GM12875 (cell line): ENCODE measurements around the gene CDHR3.

ENCODE experiments used
- H3K4me3 ChIP-seq: one replicate; pipeline ENCODE4 v1.5.1; 2011; ENCODE audit warnings: low read depth, low read length, control low read depth
- TF ChIP-seq, protein P1 (sequence below): IDR thresholded peaks from 2 replicates; pipeline ENCODE4 v1.5.1; 2011; ENCODE audit warnings: low read depth, mild to moderate bottlenecking, control low read depth, inconsistent platforms, low read length, moderate library complexity, borderline replicate concordance; ENCODE audit not compliant: insufficient read depth

CDHR3 gene

DNA sequence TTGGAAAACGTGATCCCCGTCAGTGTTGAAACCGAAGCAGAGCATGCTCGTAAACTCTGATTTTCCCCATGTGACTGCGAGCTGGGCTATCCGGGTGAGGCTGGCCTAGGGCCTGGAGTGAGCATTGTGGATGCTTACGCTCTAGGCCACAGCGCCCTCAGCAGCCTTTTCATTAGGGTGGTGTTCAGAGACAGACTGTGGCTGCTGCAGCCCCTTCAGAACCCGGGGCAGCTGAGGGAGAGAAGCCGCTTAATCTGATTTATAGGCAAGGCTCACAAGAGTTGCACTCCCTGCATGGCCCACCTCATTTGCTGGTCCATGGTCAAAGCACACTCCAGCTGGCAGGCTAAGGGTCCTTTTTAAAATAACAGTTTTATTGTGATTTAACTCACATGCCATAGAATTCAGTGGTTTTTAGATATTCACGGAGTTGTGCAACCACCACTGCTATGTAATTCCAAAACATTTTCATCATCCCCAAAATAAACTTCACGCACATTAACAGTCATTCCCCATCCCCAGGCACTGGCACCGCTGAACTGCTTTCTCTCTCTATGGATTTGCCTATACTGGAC lies 76.5 kb downstream of the CDHR3 start:
- TF ChIP-seq, protein P1, sequence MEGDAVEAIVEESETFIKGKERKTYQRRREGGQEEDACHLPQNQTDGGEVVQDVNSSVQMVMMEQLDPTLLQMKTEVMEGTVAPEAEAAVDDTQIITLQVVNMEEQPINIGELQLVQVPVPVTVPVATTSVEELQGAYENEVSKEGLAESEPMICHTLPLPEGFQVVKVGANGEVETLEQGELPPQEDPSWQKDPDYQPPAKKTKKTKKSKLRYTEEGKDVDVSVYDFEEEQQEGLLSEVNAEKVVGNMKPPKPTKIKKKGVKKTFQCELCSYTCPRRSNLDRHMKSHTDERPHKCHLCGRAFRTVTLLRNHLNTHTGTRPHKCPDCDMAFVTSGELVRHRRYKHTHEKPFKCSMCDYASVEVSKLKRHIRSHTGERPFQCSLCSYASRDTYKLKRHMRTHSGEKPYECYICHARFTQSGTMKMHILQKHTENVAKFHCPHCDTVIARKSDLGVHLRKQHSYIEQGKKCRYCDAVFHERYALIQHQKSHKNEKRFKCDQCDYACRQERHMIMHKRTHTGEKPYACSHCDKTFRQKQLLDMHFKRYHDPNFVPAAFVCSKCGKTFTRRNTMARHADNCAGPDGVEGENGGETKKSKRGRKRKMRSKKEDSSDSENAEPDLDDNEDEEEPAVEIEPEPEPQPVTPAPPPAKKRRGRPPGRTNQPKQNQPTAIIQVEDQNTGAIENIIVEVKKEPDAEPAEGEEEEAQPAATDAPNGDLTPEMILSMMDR: no peak
- no peak overlapping the region for H3K4me3 ChIP-seq

DNA sequence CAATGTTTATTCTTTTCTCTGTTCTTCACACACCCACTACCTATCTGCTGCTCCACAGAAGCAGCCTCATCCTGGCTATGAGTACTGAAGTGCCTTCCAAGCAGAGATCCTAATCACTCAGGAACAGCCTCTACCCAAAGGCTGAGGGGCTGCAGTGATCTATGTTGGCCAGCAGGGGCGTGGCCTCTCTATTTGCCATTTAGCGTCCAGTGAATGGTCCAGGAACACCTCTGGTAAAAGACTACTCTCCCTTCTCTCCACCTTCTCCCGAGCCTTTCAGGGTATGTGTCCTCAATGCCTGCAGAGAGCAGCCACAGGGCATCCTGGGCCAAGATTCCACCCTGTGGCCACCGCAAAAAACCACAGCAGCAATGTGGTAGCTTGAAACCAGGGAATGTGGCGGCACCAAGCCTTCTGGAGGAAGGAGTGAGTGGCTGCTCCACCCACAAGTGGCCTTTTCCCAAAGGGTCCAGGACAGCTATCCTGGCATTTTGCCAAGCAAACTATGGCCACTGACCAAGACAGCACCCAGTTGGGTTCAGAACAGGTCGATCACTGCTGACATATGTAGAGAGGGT lies 78.2 kb downstream of the CDHR3 start:
- TF ChIP-seq, protein P1: peak; percentile 87
- no peak overlapping the region for H3K4me3 ChIP-seq

DNA sequence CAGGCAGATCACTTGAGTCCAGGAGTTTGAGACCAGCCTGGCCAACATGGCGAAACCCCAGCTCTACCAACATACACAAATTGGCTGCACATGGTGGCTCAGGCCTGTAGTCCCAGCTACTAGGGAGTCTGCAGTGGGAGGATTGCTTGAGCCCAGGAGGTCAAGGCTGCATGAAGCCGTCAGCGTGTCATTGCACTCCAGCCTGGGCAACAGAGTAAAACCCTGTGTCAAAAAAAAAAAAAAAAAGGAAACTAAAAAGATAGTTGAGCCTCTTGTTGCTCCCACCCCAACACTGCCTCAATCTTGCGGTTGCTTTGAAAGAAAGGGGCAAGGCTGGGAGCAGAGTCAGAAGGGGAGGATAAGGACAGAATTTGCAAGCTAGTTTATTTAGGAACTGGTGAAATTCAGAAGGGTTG lies 79.1 kb downstream of the CDHR3 start:
- TF ChIP-seq, protein P1: no peak
- no peak overlapping the region for H3K4me3 ChIP-seq

DNA sequence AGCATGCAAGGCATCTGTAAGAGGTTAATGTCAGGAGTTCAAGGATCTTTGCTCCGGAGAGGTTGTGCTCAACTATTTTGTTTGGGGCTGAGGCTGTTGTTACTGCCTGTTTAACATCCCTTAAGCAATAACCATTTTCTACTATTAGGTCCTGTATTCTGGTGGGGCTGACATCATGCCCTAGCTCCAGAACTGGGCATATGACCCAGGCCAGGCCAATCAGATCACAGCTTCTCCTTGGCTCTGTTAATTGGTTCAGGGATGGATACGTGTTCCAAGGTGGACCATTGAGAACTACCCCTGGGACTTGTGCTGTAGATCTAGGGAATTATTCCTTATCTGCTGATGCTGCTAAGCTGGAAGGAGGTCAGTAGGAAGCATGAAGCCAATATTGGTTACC lies 82.1 kb downstream of the CDHR3 start:
- TF ChIP-seq, protein P1: no peak
- no peak overlapping the region for H3K4me3 ChIP-seq

DNA sequence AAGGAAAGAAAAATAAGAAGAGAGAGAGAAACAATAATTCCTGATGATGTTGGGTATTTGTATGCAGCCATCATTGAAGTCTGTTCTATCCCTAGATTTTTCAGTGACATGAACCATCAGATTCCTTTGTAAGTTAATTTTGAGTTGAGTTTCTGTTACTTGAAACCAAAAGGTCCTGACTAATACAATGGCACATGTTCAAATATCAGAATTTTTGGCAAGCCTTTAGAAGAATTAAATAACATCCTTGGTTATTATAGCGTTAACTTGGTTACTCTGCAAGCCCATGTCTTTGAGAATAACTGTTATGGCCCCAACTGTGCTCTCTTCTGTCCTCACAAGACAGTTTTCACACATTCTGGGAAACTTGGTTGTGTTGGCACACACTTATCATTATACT lies 82.5 kb downstream of the CDHR3 start:
- H3K4me3 ChIP-seq: no peak overlapping the region
- TF ChIP-seq, protein P1: no peak

DNA sequence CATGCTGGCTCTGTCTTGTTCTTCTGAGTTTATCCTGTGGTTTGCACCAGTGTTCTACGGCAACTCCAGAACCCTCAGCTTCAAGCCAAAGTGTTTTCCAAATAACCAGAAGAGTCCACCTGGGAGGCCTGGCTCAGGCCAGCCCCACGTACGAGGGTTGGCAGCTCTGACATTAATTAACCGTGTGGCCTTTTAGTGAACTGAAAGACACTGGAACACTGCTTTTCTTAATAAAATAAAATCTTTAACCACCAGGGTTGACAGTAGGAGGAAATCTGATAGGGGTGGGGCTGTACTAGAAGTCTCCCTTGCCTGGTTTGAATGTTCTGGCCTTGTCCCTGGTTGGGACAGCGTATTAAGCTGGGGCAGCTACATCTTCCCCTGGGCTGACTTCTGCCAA lies 84.1 kb downstream of the CDHR3 start:
- H3K4me3 ChIP-seq: no peak overlapping the region
- TF ChIP-seq, protein P1: no peak
